HK-2 (cell line): ENCODE data around the gene CASP10.
"Not testable (repeated sequence)": the region's sequence is repeated elsewhere in the genome, so short reads cannot be mapped to it uniquely, and the experiment has no call there.

Source experiments
- DNase-seq: peaks from one replicate; pipeline ENCODE4 v3.0.0-alpha.2; 2018; ENCODE audit not compliant: unreplicated experiment

Gene CASP10

DNA sequence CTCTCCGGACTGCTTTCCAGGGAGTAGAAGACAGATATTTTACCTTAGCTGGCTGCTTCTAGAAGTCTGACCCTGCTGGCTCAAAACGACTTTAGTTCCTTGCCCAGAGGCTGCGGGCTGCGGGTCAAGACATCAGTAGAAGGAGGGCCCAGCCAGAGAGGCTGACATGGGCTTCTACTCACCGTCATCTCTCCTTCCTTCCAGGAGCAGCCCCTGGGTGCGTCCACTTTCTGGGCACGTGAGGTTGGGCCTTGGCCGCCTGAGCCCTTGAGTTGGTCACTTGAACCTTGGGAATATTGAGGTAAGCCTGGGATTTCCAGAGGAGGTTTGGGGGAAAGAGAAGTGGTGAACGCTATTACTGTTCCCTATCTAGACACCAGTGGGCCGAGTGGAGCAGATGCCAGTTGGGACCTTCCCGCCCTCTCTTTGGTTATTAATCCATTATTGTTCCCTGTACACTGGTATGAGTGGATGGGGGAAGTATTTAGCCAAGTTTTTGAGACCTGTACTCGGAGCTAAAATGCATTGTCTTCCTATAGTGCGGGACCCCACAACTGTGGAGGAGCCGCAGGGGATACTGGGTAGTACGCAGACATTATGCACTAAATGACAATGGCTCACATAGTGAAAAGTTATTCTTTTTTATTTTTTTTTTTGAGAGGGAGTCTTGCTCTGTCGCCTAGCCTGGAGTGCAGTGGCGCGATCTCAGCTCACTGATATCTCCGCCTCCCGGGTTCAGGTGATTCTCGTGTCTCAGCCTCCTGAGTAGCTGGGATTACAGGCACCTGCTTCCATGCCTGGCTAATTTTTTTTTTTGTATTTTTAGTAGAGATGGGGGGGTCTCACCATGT, 51.1 kb downstream of the CASP10 start:
- no peak for DNase-seq

DNA sequence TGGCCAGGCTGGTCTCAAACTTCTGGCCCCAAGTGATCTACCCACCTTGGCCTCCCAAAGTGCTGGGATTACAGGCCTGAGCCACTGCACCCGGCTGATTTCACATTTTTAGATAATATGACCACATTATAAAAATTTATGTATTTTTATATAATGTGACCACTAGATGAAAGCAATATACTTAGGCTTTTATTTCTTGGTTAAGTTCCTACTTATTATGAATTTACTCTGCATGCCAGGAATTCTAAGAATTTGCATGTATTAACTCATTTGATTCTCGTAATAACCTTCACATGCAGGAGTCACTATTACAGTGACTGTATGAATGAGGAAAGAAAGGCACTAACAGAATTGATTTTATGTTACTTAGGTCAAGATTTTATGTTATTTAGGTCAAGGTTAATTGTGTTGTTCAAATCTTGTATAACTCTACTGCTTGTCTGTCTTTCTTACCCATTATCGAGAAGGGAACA, 51.8 kb downstream of the CASP10 start:
- DNase-seq: no peak

- peak; percentile 44 for DNase-seq
Measured at GRCh38 chr2:201235860-201236811, 53.2 kb downstream of the CASP10 start.

DNA sequence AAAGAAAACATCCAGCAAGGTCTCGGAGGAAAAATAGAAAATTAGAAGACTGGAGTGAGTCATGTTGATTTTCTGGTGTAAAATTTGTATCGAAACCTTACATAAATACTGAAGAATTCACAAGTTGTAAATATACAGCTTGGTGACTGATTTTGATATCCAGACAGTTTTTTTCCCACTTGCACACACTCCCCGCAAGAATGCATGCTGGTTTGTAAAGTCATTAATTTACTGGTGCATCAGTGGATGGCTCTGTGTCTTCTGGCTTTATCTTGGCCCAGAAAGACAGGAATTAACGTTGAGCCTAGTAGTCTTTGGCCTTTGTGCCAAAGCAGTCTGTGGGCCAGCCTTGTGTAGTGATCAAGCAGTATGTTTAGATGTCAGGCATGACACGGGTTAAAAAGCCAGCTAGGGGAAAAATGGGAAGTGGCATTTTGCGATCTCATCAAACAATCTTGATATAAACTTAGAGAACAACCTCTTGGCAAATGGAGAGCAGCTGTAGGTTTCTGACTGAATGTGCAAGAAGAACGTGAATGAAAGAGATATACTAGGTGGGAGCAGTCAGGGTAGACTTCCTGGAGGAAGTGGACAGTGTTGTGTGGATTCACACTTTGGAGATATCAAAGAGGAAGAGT, 54.7 kb downstream of the CASP10 start:
- DNase-seq: no peak

- DNase-seq: not testable (repeated sequence)
Measured at GRCh38 chr2:201239167-201239935, 56.4 kb downstream of the CASP10 start.

- DNase-seq: no peak
Measured at GRCh38 chr2:201242571-201243277, 59.8 kb downstream of the CASP10 start.

GRCh38 chr2:201244829-201245228, 61.9 kb downstream of the CASP10 start:
- no peak for DNase-seq

GRCh38 chr2:201246280-201246679, 63.3 kb downstream of the CASP10 start:
- DNase-seq: no peak

DNA sequence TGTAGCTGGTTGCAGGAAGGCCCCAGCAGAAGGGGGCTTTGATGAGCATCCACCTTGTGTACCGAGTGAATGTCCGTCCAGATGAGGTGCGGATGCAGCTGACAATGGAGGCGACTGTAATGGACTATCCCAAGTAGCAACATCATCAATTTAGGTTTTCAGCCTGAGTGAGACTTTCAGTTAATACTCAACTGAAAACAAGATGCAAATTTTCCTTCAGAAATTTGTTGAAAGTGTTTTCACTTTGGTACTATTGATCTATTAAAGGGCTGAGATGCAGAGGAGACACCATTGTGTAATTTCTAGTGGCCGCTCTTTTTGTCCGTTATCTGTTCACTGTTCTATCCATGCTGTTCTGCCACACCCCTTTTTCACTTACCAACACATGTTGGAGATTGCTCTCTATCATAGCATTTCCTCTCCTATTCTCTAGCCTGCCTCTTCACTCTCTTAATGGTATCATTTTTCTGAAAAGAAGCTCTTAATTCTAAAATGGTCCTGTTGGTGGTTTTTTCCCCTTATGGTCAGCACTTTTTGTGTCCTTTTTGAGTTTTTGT, 65.4 kb downstream of the CASP10 start:
- DNase-seq: no peak

- DNase-seq: no peak
Measured at GRCh38 chr2:201249889-201250288, 66.9 kb downstream of the CASP10 start.

- no peak for DNase-seq
Measured at GRCh38 chr2:201250741-201251140, 67.8 kb downstream of the CASP10 start.

GRCh38 chr2:201254081-201254730, 71.3 kb downstream of the CASP10 start:
- DNase-seq: no peak

DNA sequence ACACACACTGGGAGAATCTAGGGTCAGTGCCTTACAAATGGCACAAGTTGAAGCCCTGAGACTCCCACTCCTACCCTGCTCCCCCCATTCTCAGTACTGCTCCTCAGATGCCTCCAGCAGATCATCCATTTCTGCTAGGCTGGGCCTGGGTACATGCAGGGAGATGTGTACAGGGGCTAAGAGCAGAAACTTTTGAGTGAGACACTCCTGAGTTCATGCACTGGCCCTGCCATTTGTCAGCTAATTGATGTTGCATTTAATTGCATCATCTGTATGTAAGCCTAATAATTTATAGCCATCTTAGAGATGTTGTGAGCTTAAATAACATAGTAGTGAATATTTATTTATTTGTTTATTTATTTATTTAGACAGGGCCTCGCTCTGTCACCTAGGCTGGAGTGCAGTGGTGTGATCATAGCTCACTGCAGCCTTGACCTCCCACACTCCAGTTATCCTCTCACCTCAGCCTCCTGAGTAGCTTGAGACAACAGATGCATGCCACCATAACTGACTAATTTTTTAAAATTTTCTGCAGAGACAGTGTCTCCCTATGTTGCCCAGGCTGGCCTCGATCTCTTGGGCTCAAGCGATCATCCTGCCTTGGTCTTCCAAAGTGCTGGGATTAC, 72.6 kb downstream of the CASP10 start:
- DNase-seq: no peak

GRCh38 chr2:201256082-201256481, 73.1 kb downstream of the CASP10 start:
- no peak for DNase-seq

DNA sequence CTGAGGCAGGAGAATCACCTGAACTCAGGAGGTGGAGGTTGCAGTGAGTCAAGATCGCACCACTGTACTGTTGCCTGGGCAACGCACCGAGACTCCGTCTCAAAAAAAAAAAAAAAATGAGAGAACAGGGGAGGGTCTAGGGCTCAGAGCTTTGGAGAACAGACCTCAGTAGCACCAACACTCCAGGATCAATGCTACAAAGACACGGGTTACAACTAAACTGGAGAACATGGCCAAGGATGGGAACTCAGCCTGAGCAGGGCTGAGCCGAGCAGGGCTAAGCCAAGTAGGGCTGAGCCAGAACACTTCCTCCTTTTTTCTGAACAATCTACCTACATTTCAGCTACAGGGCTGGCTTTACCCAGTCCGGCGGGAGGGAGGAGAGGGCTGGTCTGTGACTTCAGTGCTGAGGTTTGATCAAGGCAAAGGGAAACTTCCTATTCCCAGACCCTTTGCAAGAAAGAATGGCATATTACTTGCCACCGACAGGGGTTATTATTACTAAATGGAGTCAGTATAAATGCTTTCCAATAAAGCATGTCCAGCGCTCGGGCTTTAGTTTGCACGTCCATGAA, 74.5 kb downstream of the CASP10 start:
- peak; percentile 56 for DNase-seq

DNA sequence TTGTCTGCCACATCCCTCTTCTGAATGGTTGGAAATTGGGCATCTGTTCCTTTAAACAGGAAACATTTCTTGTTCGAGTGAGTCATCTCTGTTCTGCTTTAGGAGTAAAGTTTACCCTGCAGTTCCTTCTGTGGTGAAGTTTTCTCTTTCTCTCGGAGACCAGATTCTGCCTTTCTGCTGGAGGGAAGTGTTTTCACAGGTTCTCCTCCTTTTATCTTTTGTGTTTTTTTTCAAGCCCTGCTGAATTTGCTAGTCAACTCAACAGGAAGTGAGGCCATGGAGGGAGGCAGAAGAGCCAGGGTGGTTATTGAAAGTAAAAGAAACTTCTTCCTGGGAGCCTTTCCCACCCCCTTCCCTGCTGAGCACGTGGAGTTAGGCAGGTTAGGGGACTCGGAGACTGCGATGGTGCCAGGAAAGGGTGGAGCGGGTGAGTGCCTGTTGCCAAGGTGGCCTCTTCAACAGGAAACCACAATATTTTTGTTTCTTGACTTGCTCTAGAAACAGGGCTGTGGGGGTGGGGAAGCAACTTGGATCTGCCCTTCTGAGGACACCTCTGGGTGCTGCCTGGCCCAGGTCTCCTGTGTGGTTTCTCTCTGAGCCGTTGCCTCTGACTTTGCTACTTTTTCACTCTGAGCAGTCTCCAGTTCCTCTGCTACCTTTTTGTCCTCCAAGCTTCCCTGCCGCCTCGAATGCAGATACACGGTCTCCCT, 75.2 kb downstream of the CASP10 start:
- peak; percentile 82 for DNase-seq

DNA sequence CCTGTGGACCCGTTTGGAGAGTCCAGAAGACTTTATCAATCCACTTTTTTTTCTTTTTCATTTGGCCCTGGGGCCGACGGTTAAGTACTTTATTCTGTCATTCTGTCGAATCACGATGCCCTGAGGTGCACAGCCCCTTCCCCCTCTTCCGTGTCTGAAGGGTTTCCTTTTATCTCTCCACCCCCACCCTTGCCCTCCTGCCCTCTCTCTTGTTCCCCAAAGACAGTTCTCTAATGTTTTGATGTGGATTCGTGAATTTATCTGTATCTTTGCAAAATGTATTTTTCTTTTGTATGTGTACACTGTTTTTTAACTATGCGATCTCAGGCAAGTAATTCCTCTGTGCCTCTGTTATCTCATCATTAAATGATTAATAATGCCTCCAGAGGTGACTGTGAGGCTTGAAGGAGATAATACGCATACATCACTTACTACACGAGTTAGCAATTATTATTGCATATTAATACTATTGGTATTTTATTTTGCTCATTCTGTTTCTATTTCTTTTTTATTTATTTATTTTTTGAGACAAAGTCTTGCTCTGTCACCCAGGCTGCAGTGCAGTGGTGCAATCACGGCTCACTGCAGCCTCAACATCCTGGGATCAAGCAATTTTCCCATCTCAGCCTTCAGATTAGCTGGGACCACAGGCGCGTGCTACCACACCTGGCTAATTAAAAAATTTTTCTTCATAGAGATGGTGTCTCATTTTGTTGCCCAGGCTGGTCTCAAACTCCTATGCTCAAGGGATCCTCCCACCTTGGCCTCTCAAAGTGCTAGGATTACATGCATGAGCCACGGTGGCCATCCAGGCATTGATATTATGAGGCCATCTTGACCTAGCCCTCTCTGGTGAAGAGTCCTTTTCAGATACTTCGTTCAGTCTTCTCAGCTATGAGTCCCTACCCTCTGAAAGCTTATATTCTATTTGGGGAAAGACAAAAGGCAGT, 76.0 kb downstream of the CASP10 start:
- no peak for DNase-seq
